GM06990 (cell line): ENCODE measurements around the gene MND1.

ENCODE experiments used
- DNase-seq: peaks from one replicate; pipeline ENCODE4 v3.0.0-alpha.2; 2011; ENCODE audit not compliant: insufficient read length; ENCODE audit errors: extremely low read depth
- H3K27me3 ChIP-seq: replicated peaks from 2 replicates; pipeline ENCODE4 v1.6.0; 2011; ENCODE audit warnings: low read length; ENCODE audit not compliant: control insufficient read depth, insufficient read depth
- H3K36me3 ChIP-seq: 2 replicates; pipeline ENCODE4 v1.5.1; 2011; ENCODE audit warnings: low read length; ENCODE audit not compliant: control insufficient read depth, insufficient read depth
- H3K4me3 ChIP-seq: replicated peaks from 2 replicates; pipeline ENCODE4 v1.5.1; 2011; ENCODE audit warnings: low read depth, mild to moderate bottlenecking, control low read depth, low read length
- CTCF ChIP-seq: IDR thresholded peaks from 2 replicates; pipeline ENCODE4 v1.5.1; 2011; ENCODE audit warnings: low read length, control low read depth, mild to moderate bottlenecking, inconsistent platforms; ENCODE audit not compliant: insufficient read depth, poor library complexity, severe bottlenecking

MND1 gene

GRCh38 chr4:153327247-153327646, 17.2 kb upstream of the MND1 start:
- no peaks in the 10 kb centered on the region for H3K36me3 ChIP-seq
- no peak for TF ChIP-seq CTCF

GRCh38 chr4:153332936-153333335, 11.6 kb upstream of the MND1 start:
- Histone ChIP-seq H3K4me3 (no peak overlapping the region), H3K36me3 (no peaks in the 10 kb centered on the region), H3K27me3 (no peaks in the 10 kb centered on the region)
- TF ChIP-seq CTCF, result no peak
- DNase-seq, result no peak

More at GRCh38 chr4:153327247-153327646, 17.2 kb upstream of the MND1 start:
- Histone ChIP-seq H3K27me3 (no peaks in the 10 kb centered on the region), H3K4me3 (no peak overlapping the region)
- DNase-seq, result no peak

GRCh38 chr4:153333874-153334273, 10.6 kb upstream of the MND1 start:
- Histone ChIP-seq H3K36me3 (no peaks in the 10 kb centered on the region), H3K4me3 (no peak overlapping the region), H3K27me3 (no peaks in the 10 kb centered on the region)
- DNase-seq, result no peak
- no peak for TF ChIP-seq CTCF

- Histone ChIP-seq H3K27me3 (no peaks in the 10 kb centered on the region), H3K36me3 (no peaks in the 10 kb centered on the region), H3K4me3 (no peak overlapping the region)
- DNase-seq, result no peak
- TF ChIP-seq CTCF, result no peak
Measured at GRCh38 chr4:153335665-153336064, 8.8 kb upstream of the MND1 start.

GRCh38 chr4:153337686-153338085, 6.8 kb upstream of the MND1 start:
- Histone ChIP-seq H3K36me3 (no peaks in the 10 kb centered on the region), H3K4me3 (no peak overlapping the region), H3K27me3 (no peaks in the 10 kb centered on the region)
- no peak for TF ChIP-seq CTCF
- no peak for DNase-seq

GRCh38 chr4:153341575-153342090, 2.9 kb upstream of the MND1 start:
- no peak for TF ChIP-seq CTCF
- Histone ChIP-seq H3K36me3 (no peaks in the 10 kb centered on the region), H3K27me3 (no peaks in the 10 kb centered on the region), H3K4me3 (no peak overlapping the region)
- peak; percentile 13 for DNase-seq
